Measurements from ENCODE around the gene XRRA1. TPM values are rescaled to one million over a fixed set of nuclear protein-coding genes. Genes with fewer than 3 reads are reported as not detected.

XRRA1 gene
- total and polyA plus RNA-seq, 2 of the 4 experiments (the other 2 are of a cell fraction) = 5.4 to 6.3 TPM

- Histone ChIP-seq H2BK5ac (ENCODE audit: low read depth, low read length, poor library complexity, severe bottlenecking) (no peak overlapping the region), H3K14ac (replicated peaks; ENCODE audit: low read depth, low read length) (no peak overlapping the region), H3K27me3 (ENCODE audit: control insufficient read depth, insufficient read depth, low read length) (no peaks in the 10 kb centered on the region), H3K36me3 (ENCODE audit: control insufficient read depth, insufficient read depth, low read length) (peaks cover 10% of the 10 kb centered on the region), H2AFZ (replicated peaks; ENCODE audit: low read length, poor library complexity) (no peak overlapping the region), H2BK20ac (ENCODE audit: low read depth, low read length) (no peak overlapping the region), H4K5ac (ENCODE audit: low read depth, low read length) (no peak overlapping the region), H3K9me3 (ENCODE audit: control insufficient read depth, insufficient read depth, low read length) (no peaks in the 10 kb centered on the region), H3K4ac (ENCODE audit: low read depth, low read length) (no peak overlapping the region), H4K20me1 (ENCODE audit: insufficient read depth, low read length) (no peaks in the 10 kb centered on the region), H3K56ac (ENCODE audit: extremely low read depth, insufficient read depth, low read length) (no peak overlapping the region), H3K4me3 (ENCODE audit: insufficient read depth, low read depth, low read length) (no peak overlapping the region), H3K4me2 (ENCODE audit: low read depth, low read length) (no peak overlapping the region), H2AK5ac (ENCODE audit: low read depth, low read length) (no peak overlapping the region), H4K8ac (ENCODE audit: low read depth in 2 of 2, low read length in 2 of 2) (no peak overlapping the region), H2AK9ac (replicated peaks; ENCODE audit: low read depth, low read length, poor library complexity) (no peak overlapping the region), H3K9me1 (ENCODE audit: insufficient read depth, low read length) (peaks cover 7% of the 10 kb centered on the region; the same call in 1 of the 2 replicates), H3K4me1 (ENCODE audit: control insufficient read depth, insufficient read depth, low read length) (no peaks in the 10 kb centered on the region), H3K18ac (ENCODE audit: low read depth, low read length) (no peak overlapping the region), H4K91ac (ENCODE audit: insufficient read depth, low read depth, low read length) (no peak overlapping the region), H2BK15ac (ENCODE audit: low read depth, low read length) (no peak overlapping the region), H3K23ac (ENCODE audit: low read depth, low read length) (no peak overlapping the region), H3K27ac (ENCODE audit: insufficient read depth, low read length) (no peak overlapping the region), H3K9ac (ENCODE audit: low read depth, low read length) (no peak overlapping the region), H3K79me1 (ENCODE audit: low read depth in 1 of 2, low read length in 2 of 2) (no peaks in the 10 kb centered on the region), H2BK120ac (ENCODE audit: low read depth, low read length) (no peak overlapping the region)
- DNase-seq = no peak
- TF ChIP-seq NFE2L2 (IDR thresholded peaks at IDR 0.05; ENCODE audit: low read depth, low read length) = no peak
- no peak for TF ChIP-seq CEBPB (IDR thresholded peaks at IDR 0.05; ENCODE audit: low read depth, low read length)
- no peak for TF ChIP-seq BHLHE40 (IDR thresholded peaks at IDR 0.05; ENCODE audit: low read depth, low read length)
- TF ChIP-seq SMC3 (IDR thresholded peaks at IDR 0.05; ENCODE audit: low read depth, low read length) = no peak
- TF ChIP-seq MAFK (IDR thresholded peaks at IDR 0.05; ENCODE audit: low read depth, low read length) = no peak
- no peak for TF ChIP-seq POLR2A (IDR thresholded peaks at IDR 0.05; ENCODE audit: low read depth, low read length)
- TF ChIP-seq CHD1 (IDR thresholded peaks at IDR 0.05; ENCODE audit: low read depth, low read length) = no peak
- no peak for TF ChIP-seq FOS (IDR thresholded peaks at IDR 0.05; ENCODE audit: low read depth, low read length)
- TF ChIP-seq USF2 (IDR thresholded peaks at IDR 0.05; ENCODE audit: low read depth, low read length) = no peak
- TF ChIP-seq RFX5 (IDR thresholded peaks at IDR 0.05; ENCODE audit: low read depth, low read length) = no peak
- TF ChIP-seq CTCF (conservative IDR thresholded peaks at IDR 0.05; ENCODE audit: low read depth, low read length) = no peak
- TF ChIP-seq MXI1 (IDR thresholded peaks at IDR 0.05; ENCODE audit: borderline replicate concordance, low read depth, low read length) = no peak
- TF ChIP-seq ELK1 (IDR thresholded peaks at IDR 0.05; ENCODE audit: borderline replicate concordance, low read depth, low read length) = no peak
- TF ChIP-seq MAZ (IDR thresholded peaks at IDR 0.05; ENCODE audit: borderline replicate concordance, low read depth, low read length) = no peak
- TF ChIP-seq RCOR1 (IDR thresholded peaks at IDR 0.05; ENCODE audit: insufficient replicate concordance, low read length) = no peak
- TF ChIP-seq RAD21 (IDR thresholded peaks at IDR 0.05; ENCODE audit: low read length) = no peak
- ChIA-PET POLR2A (ENCODE audit: unreplicated experiment) (no interaction called here), CTCF (no interaction called here)
- in situ Hi-C loops (cut with MboI; ENCODE audit: low sequenced_read_pairs) (no loop called here), dilution Hi-C loops (cut with HindIII; ENCODE audit: low sequenced_read_pairs, unreplicated experiment) (no loop called here), intact Hi-C loops (cut with micrococcal nuclease) (no loop called here)
- WGBS, 2 experiments (ENCODE audit: extremely low coverage in 2 of 2, insufficient read length in 1 of 2) = no CpG with 5 or more reads among the region's 4 CpGs
- no peak for ATAC-seq (ENCODE audit: low read depth)
- no TSS peak for BruUV-seq (replicated peaks)
Measured at GRCh38 chr11:74909812-74910211, 39.1 kb downstream of the XRRA1 start.
